Retina (tissue), 1 donor: ENCODE data around the gene ORC3.
"Not testable (repeated sequence)": the region's sequence is repeated elsewhere in the genome, so short reads cannot be mapped to it uniquely, and the experiment has no call there.

Experiments used
- DNase-seq: peaks from one replicate; pipeline ENCODE4 v3.0.0-alpha.2; 2016

ORC3 gene

DNA sequence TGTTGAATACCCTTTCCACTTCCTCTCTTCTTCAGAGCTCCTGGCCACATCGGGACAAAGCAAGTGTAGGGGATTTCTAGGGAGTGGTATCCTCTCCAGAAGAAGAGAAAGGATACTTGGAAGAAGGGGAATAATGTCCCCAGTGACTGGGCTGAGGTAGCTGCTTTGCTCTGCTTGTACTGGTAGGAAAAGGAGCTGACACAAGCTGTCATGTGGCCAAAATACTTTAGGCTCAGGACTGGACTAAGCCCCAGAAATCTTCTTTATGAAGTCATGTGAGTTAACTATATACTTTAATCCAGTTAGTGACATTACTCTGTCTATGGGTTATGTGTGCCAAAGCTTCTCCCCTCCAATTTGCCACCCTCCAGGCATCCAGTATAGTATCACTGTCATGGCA, 71.6 kb downstream of the ORC3 start:
- DNase-seq, result no peak

DNA sequence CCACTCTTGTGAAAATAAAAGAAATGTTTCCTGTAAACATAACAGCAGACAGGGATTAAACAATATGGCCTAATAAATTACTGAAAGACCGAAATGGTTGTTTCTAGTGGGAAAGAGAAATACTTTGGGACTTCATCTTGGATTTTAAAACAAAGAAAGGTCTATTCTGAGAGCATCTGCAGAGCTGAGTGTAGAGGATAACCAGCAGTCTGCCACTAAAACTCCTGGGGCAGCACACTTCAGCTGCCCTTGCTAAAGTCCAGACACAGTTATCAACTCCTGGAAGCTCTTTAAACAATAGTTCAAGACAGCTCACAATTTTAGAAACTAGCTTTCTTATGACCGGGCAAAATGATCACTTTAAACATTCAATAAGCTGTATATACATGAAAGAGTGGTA, 73.5 kb downstream of the ORC3 start:
- DNase-seq, result no peak

DNA sequence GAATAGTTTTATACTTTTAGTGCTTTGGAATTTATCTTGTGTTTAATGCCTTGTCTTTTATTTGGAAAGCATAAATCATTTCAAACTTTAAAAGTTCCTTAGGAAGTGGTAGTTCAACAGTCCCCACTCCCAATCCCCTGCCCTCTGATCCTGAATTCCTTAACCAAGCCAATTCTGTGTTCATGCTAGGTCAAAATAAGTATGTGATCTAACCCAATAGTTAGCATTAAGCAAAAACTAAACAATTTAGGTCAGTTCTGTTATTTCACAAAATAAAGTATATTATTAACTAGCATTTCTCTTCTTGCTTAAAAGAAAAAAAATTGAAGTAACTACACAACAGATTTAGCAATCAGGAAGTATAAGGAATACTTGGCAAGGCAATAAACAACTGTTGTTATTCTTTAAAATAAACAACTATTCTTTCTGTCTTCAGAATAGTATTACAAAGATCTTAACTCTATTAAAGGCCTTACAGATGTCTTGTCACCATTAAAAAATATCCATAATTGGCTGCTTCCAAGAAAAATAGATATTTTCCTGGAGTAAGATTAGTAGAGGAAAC, 75.1 kb downstream of the ORC3 start:
- DNase-seq, result no peak

DNA sequence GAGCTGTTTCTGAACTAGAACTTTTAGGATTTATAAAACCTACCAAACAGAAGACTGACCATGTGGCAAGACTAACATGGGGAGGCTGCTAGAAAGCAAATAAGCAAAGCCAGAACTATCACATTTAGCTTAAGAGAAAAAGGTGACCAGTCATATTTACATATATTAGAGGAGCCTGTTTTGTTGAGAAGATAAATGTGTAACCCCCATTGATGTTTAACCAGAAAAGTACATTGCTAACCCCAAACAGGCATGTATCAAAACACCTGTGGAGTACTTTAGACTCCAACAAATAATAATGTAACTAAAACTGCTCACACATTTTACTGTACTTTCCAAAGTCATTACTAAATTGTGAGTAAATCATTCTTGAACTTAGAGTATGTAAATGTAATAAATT, 77.1 kb downstream of the ORC3 start:
- DNase-seq, result no peak

DNA sequence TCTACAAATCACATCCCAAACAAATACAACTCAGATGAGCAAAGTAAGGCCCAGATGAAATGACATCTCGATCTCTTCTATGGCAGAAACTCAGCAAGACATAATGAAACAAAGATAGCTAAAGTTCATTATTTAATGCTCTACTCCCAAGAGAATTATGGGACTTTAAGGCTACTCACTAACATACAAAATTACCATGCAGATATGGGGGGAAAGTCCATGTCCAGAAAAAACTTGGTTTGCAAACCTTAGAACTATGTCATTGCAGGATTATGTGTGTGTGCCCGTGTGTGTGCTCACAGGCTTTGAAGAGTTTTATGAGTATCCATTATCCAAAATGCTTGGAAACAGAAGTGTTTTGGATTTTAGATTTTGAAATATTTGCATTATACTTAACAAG, 78.1 kb downstream of the ORC3 start:
- DNase-seq, result no peak

DNA sequence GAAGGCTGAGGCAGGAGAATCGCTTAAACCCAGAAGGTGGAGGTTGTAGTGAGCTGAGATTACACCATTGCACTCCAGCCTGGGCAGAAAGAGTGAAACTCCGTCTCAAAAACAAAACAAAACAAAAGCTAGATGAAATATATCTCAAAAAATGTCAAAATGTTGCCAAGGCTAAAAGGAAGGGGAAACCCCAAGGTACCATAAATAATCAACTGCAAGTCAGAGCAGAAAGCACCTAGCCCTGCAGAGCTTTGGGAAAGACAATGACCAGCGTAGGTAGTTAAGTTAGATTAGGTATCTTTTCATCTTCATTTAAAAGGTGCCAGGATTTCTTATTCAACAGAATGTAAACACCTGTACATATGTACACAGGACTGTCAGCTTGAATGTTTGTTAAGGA, 79.1 kb downstream of the ORC3 start:
- DNase-seq, result no peak

DNA sequence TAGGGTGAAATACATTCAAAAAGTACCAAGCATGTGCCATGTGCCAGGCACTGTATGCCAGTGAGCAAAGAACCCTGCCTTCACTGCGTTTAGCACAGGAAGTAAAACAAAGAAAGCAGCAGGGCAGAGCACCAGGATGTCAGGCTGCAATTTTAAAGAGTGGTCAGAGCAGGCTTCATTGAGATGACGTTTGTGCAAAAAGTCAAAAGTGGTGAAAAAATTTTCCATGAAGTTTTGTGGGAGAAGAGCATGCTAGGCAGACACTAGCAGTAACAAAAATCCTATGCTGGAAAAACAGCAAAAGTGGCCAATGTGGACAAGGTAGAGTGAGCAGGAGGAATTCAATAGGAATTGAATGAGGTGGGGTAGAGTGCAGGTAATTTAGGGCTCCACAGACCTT, 80.8 kb downstream of the ORC3 start:
- no peak for DNase-seq

DNA sequence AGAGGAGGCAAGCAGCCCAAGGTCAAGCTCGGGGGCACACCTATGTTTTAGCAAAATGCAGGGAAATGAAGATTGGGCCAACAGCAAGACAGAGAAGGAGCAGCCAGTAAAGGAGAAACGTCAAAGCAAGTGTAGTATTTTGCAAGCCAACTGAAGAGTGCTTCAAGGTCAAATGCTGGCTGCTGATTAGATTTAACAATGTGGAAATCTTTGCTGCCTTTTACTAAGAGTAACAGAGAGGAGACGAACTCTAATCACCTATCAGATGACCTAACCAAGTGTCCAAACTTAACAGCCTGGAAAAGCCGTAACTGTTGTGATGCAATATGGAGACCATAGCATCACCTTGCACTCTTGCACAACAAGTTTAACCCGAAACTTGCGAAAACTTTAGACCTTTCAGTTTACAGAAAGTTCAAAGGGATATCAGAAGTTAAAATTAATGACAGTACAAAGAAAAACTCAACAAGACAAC, 81.7 kb downstream of the ORC3 start:
- DNase-seq, result no peak

DNA sequence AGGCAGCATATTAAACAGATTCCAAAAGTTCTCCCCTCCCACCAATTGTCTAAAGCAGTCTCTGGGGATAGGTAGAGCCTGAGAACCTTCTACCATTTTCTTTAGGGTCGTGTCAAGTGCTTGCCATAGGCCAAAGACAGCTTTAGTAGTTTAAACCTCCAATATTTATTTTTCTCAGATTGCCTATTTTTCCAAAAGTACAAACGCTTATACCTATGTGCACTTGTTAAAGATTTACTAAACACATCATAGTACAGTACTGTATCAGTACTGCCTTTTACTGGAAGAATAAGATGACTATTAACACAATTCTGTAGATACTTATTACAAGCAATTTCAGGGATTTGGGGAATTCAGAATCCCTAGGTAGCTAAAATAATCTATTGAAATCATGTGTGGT, 82.7 kb downstream of the ORC3 start:
- DNase-seq, result no peak

DNA sequence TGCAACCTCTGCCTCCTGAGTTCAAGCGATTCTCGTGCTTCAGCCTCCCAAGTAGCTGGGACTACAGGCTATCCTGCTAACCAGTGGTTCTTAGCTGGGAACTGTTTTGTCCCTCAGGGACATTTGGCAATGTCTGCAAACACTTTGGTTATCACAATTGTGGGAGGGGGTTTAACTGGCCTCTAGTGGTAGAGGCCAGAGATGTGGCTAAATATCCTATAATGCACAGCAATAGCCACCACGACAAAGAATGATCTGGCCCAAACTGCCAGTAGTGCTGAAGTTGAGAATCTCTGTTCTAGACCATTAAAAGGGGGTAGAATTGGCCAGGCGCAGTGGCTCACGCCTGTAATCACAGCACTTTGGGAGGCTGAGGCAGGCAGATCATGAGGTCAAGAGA, 83.3 kb downstream of the ORC3 start:
- DNase-seq, result no peak

DNA sequence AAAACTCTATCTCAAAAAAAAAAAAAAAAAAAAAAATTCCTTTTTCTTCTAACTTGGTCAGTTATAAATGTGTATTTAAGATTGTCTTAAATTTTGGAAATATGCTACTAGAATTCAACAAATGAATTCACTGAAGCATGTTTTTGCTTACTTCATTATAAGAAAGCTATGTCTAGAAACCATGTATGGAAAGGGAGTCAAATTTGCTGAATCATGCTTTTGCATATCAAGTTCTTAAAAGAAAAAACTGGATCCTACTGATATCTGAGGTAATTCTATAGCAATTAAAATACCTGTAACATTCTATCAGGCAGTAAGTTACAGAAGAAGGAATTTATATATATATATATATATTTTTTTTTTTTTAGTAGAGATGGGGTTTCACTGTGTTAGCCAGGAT, 84.4 kb downstream of the ORC3 start:
- no peak for DNase-seq

DNA sequence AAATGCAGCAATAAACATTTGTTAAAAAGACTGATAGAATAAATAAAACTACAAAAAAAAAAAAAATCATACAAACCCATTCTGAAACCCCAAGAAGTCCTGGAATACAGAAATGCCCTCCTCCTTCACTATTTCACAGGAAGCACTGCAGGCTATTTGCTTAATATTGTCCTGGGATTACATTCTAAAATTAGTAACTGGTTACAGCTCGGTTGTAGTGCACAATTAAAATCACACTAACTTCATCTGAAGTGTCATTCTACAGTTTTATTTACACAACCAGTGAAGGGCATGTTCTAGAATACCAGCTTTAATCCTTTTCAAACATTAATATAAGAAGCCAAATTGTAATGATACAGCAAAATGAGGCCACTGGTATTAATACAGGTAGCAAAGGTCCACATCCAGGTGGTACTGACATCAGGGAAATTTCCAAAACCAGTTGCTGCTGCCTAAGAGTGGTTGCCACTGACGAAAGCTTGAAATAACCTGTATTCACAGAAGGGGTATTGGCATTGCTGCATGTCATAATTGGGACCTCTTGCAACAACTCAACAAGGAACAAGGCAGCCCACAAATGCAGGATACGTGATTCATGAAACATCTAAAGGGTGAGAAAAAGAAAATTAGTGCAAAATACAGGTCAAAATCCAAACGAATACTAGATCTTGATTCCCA, 85.2 kb downstream of the ORC3 start:
- DNase-seq, result no peak

DNA sequence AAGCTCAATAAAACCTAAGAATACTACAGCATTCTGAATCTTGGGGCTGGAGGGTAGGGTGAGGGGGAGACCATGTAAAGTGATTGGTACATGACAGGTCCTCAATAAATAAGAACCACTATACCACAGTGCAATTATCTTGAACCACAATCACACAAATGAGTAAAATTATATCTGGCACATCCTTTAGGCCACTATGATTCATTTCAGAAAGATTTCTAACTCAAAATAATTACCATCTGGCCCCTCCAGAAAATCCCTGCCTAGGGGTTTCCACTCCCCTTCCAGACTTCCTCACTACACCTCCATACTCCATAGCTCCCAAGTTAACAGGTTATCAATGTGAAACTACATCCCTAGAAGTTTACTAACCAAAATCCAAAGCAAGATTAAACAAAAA, 92.4 kb downstream of the ORC3 start:
- DNase-seq, result no peak

DNA sequence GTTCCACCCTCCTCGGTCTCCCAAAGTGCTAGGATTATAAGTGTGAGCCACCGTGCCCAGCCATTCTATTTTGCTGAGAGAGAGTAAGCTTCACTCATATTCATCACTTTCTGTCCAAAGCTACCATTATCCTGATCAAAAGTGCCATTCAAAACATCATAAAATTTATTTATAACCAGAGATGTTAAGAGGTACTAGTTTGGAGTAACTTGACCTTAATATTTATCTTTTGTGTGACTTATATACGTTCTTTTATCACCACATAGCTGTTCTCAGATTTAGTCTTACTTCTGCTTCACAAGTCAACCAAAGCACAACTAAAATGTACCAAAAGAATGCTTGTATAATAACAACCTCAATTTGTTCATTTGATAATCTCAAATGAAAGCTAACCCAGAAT, 94.0 kb downstream of the ORC3 start:
- DNase-seq, result no peak

DNA sequence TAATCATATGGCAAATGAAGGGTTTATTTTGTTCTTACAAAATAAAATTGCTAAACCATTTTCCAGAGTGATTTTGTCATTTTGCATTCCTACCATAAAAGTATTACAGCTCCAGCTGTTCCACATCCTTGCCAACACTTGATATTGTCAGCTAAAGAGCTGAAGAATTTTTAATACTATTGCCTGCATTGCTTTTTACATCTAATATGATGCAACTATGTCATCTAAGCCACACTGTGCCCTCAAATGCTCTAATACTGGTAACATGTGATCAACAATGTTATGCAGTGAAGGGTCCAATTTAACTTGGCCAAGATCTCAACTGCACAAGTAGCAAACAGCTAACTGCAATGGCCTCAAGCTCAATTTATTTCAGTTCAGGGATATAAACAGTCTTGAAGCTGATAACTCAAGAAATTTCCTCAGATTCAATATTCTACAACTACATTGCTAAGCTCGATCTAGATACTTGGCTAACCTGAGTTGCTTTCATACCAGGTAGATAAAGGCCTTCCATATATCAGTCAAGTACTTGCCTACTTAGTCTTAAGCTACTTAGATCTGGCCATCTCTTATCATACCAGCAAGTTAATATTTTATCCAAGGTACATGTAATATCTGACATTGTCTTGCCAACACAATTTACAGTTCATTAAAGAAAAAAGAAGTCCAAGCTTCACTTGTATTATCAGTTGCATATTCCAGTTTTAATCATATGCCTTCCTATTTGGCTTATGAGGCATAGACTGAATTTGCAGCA, 95.1 kb downstream of the ORC3 start:
- DNase-seq, result no peak

DNA sequence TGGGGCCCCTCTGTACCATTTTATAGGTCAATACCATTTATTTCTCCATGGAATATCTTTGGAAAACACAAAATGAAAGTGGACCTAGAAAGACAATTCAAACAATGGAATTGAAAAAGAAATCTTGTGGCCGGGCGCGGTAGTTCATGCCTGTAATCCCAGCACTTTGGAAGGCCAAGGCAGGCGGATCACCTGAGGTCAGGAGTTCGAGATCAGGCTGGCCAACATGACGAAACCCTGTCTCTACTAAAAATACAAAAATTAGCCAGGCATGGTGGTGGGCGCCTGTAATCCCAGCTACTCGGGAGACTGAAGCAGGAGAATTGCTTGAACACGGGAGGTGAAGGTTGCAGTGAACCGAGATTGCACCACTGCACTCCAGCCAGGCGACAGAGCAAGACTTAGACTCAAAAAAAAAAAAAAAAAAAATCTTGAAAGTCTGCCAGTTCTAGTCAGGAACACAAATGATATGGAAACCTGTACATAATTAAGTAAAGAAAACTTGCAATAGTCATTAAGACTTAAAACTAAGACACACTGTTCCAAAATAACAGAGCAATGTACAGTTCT, 96.8 kb downstream of the ORC3 start:
- not testable (repeated sequence) for DNase-seq

DNA sequence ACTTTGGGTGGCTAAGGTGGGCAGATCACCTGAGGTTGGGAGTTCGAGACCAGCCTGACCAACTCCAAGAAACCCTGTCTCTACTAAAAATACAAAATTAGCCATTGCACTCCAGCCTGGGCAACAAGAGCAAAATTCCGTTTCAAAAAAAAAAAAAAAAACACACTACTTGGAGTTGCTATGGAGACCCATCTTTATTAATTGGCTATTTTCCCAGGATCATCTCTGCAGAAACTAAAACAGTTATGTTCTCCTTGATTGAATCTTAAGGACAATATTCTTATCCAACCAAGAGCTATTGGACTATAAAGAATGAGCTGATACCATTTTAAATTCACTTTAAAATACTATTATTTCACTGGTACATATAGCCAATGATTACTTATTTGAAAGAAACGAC, 97.4 kb downstream of the ORC3 start:
- DNase-seq, result no peak

DNA sequence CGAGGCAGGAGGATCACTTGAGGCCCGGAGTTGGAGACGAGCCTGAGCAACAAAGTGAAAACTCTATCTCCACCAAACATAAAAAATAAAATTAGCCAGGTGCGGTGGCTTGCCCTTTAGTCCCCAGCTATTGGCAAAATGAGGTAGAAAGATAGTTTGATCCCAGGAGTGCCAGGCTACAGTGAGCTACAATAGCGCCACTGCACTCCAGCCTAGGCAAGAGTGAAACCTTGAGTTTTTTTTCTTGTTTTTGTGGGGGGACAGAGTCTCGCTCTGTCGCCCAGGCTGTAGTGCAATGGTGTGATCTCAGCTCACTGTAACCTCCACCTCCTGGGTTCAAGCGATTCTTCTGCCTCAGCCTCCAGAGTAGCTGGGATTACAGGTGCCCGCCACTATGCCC, 98.0 kb downstream of the ORC3 start:
- not testable (repeated sequence) for DNase-seq

DNA sequence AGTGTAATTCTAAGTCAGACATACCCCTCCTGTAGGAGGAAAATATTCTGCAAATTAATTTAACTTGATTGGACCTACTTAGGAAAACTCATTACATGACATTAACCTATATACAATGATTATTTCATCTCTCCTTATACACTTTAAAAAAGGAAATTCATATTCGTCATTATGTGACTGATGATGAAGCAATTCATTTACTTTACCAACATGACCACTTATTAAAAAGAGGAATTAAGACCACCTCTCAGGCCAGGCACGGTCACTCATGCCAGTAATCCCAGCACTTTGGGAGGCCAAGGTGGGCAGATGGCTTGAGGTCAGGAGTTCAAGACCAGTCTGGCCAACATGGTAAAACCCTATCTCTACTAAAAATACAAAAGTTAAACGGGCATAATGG, 100.5 kb downstream of the ORC3 start:
- DNase-seq, result no peak

DNA sequence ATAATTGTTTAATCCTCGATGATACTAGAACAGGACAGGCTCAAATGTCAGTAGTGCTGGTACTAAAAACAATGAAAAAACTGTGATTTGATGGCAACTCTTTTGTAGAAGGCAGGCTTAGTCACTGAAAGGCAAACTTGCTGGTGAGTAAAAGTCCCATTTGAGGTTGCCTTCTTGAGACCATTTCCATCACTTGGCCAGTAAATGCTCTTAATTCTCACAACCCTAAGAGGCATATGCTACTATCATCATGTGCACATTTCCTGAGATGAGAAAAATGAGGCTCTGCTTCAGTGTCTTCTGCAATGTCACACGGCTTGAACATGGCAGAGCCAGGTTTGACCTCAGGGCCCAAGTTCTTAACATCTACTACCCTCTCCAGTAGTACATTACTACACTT, 102.2 kb downstream of the ORC3 start:
- no peak for DNase-seq

DNA sequence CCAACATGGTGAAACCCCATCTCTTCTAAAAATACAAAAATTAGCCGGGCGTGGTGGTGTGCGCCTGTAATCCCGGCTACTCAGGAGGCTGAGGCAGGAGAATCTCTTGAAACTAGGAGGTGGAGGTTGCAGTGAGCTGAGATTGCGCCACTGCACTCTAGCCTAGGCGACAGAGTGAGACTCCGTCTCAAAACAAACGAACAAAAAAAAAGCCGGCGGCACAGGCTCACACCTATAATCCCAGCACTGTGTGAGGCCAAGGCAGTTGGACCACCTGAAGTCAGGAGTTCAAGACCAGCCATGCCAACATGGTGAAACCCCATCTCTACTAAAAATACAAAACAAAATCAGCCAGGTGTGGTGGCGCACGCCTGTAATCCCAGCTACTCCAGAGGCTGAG, 106.9 kb downstream of the ORC3 start:
- not testable (repeated sequence) for DNase-seq

DNA sequence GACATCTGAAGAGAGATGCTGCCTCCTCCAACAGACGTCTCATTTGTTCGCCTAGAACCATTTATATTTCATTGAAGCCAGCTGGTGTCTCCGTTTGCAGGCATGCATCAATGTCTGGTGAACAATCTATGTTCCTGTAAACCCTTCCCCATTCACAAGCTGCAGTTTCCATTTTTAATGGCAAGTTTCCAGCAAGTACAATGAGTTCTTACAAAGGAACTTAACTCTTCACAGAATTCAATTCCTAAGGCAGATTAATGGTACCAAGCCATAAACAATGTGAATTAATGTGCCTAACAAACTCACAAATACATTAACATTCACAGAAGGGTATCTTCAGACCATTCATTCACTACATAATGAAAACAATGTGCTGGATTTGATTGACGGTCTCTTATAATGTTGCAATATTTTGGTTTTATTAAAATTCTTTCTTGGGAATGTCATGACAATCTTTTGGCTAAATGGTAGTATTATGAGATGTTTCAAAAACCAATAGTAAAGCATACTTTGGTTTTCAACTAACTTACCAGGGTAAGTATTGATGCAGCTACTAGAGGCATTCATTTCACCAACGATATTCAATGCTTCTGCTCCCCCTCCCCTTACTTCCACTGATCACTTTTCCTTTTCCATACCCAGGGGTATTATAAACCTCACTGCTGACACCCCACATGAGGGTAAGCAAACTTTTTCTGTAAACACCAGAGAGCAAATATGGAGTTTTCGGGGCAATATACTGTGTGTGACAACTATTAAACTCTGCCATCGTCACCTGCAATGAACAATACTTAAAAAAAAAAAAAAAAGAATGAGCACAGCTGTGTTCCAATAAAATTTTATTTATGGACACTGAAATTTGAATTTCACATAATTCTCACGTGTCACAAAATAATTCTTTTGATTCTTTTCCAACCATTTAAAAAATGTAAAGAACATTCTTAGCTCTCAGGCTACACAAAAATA, 107.9 kb downstream of the ORC3 start:
- peak; percentile 17 for DNase-seq

DNA sequence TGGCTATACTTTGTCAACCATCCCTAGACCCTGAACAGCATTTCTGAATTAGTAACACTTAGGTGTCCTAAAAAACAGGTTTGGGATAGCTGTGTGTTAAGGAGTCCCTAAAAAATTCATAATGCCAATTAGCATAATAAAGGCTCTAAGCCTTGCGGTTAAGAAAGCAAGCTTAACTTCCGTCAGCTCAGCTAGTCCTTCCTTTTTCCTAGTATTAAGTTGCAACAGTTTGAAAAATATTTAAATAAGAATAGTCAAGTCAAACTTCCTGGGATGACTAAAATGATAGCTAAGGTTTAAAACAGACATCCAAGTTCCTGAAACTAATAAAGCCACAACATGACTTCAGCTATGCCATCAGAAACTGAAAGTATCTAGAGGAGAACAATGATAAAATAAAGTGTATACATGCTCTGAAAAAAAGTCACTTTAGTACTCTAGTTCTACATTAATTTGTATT, 108.6 kb downstream of the ORC3 start:
- no peak for DNase-seq
